Brain microvascular endothelial cell (primary cell): Measurements from ENCODE around the gene WRNIP1.

Experiments used
- DNase-seq: peaks from one replicate; pipeline ENCODE4 v3.0.0-alpha.2; 2020
- H3K27ac ChIP-seq: fragments of 250-450 bp; sonication (Bioruptor Pico); 2 replicates; pipeline ENCODE4 v1.5.1; 2020; ENCODE audit warnings: mild to moderate bottlenecking, moderate library complexity
- H3K27me3 ChIP-seq: fragments of 250-450 bp; sonication (Bioruptor Pico); replicated peaks from 2 replicates; pipeline ENCODE4 v1.5.1; 2020; ENCODE audit warnings: mild to moderate bottlenecking
- H3K36me3 ChIP-seq: fragments of 250-450 bp; sonication (Bioruptor Pico); replicated peaks from 2 replicates; pipeline ENCODE4 v1.5.1; 2020; ENCODE audit warnings: mild to moderate bottlenecking
- H3K4me3 ChIP-seq: 2 replicates; pipeline ENCODE4 v1.5.1; 2011; ENCODE audit warnings: low read depth, mild to moderate bottlenecking, control low read depth, low read length, moderate library complexity
- CTCF ChIP-seq: IDR thresholded peaks from 2 replicates; pipeline ENCODE4 v1.5.1; 2011; ENCODE audit warnings: low read depth, mild to moderate bottlenecking, moderate library complexity, low read length, control low read depth, inconsistent platforms; ENCODE audit errors: missing control alignments
- in situ Hi-C: cut with HindIII; loops from 2 replicates; pipeline ENCODE4 v1.10.0; 2017; ENCODE audit warnings: low sequenced_read_pairs, low pct_ligation_motif_present

WRNIP1 gene

GRCh38 chr6:2770171-2770570 is 5.0 kb downstream of the WRNIP1 start:
- H3K27ac ChIP-seq = no peak overlapping the region
- H3K27me3 ChIP-seq = no peaks in the 10 kb centered on the region
- TF ChIP-seq CTCF = no peak
- H3K36me3 ChIP-seq = peaks cover 14% of the 10 kb centered on the region
- no peak overlapping the region for H3K4me3 ChIP-seq
- in situ Hi-C loops = no loop called here
- no peak for DNase-seq

- Histone ChIP-seq H3K4me3 (no peak overlapping the region), H3K27me3 (no peaks in the 10 kb centered on the region), H3K27ac (no peak overlapping the region), H3K36me3 (peaks cover 16% of the 10 kb centered on the region)
- TF ChIP-seq CTCF = no peak
- DNase-seq = no peak
- in situ Hi-C loops = no loop called here
Measured at GRCh38 chr6:2771079-2771478, 5.9 kb downstream of the WRNIP1 start.

GRCh38 chr6:2772840-2773239 is 7.6 kb downstream of the WRNIP1 start:
- H3K36me3 ChIP-seq = peaks cover 19% of the 10 kb centered on the region
- H3K4me3 ChIP-seq = no peak overlapping the region
- H3K27ac ChIP-seq = no peak overlapping the region
- no peak for DNase-seq
- in situ Hi-C loops = no loop called here
- no peaks in the 10 kb centered on the region for H3K27me3 ChIP-seq
- TF ChIP-seq CTCF = no peak

GRCh38 chr6:2773449-2773848 is 8.3 kb downstream of the WRNIP1 start:
- TF ChIP-seq CTCF = no peak
- peaks cover 19% of the 10 kb centered on the region for H3K36me3 ChIP-seq
- no peak overlapping the region for H3K4me3 ChIP-seq
- in situ Hi-C loops = no loop called here
- no peak overlapping the region for H3K27ac ChIP-seq
- H3K27me3 ChIP-seq = no peaks in the 10 kb centered on the region
- no peak for DNase-seq

- Histone ChIP-seq H3K4me3 (no peak overlapping the region), H3K36me3 (peaks cover 25% of the 10 kb centered on the region), H3K27ac (no peak overlapping the region), H3K27me3 (no peaks in the 10 kb centered on the region)
- no peak for DNase-seq
- in situ Hi-C loops = no loop called here
- no peak for TF ChIP-seq CTCF
Measured at GRCh38 chr6:2775003-2775402, 9.8 kb downstream of the WRNIP1 start.

- no peak overlapping the region for H3K4me3 ChIP-seq
- H3K36me3 ChIP-seq = peaks cover 25% of the 10 kb centered on the region
- no peak overlapping the region for H3K27ac ChIP-seq
- H3K27me3 ChIP-seq = no peaks in the 10 kb centered on the region
- in situ Hi-C loops = no loop called here
- TF ChIP-seq CTCF = no peak
- DNase-seq = no peak
Measured at GRCh38 chr6:2777249-2777648, 12.1 kb downstream of the WRNIP1 start.
